H1 (cell line): Measurements from ENCODE around the gene ARHGAP15. TPM values are rescaled to one million over a fixed set of nuclear protein-coding genes. Genes with fewer than 3 reads are reported as not detected.

ENCODE experiments used
- CEBPB ChIP-seq: IDR thresholded peaks from 2 replicates; pipeline ENCODE4 v1.6.1; 2012; ENCODE audit warnings: low read depth, low read length
- CHD2 ChIP-seq: IDR thresholded peaks from 2 replicates; pipeline ENCODE4 v1.6.1; 2012; ENCODE audit warnings: low read length, improper control_type of control experiment
- EZH2 ChIP-seq: fragments of 200-600 bp; sonication (generic); IDR thresholded peaks from 2 replicates; pipeline ENCODE4 v1.7.1; 2012; ENCODE audit warnings: low read depth, mild to moderate bottlenecking, moderate library complexity, low read length, inconsistent platforms; ENCODE audit not compliant: severe bottlenecking
- polyA plus RNA-seq, 7 experiments: library from polyadenylated mRNA; depleted of rRNA in 3 of 7; stranded (reverse) in 5 of 7; unstranded in 2 of 7; fragments of >200 nt in 5 of 7; fragments of 200-250 nt in 2 of 7; gene quantifications; 1 replicate in 5 of 7; 2 replicates in 1 of 7; 4 replicates in 1 of 7; pipeline versions ENCODE4 v1.2.1 to v1.2.3, GENCODE V29; 2011 to 2013; ENCODE audit warnings: missing spikeins in 2 of 7, mixed read lengths in 2 of 7
- total RNA-seq: library from RNA; stranded (reverse); fragmentation: NEBNext Ultra II Directional; extraction: Animal tissue kit (Norgen Biotek cat#: 25700); gene quantifications from 2 replicates; pipeline ENCODE4 v1.2.1, GENCODE V29; 2021

ARHGAP15 gene
- total and polyA plus RNA-seq, 2 of the 8 experiments (the other 6 are each of a cell fraction or from before 2014, with no cell fraction given) = not detected

DNA sequence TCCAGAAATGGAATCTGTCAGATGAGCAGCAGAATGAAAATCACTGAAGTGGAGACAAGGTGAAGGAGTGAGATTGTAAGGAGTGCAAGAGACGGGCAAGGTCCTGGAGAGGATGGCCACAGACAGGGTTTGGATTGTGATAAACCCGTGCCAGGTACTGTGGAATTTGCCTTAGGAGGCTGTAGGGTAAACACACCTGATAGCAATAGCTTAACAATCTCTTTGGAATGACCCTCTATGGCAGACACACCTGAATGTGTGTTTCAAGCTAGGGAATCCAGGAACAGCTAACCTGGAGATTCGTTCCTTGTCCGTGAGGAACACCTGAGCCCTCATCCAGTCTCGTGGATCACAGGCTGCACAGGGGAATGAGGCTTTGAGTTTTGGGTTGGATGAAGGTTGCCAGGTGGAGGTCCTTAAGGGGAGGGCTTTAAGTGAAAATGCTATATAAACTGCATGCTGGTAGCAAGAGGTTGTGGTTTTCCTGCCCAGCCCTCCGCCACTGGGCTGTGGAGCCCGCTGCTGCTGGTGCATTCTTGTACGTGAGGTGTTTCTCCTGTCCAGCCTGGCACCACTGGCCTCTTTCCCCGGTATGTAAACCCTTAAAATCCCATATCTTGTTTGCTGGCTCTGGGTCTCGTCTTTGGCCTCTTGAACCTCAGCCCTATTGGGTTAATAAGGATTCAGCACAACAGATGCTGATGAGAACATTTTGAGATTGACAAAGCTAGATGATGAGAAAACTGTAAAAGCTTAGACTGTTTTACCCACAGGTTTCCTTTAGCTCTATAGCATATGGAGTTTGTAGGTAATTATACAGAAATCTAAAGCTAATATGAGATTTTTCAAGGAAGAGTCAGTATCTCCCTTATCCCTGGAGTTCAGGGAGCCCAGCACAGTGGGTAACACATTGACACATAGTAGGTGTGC lies 117.9 kb downstream of the ARHGAP15 start (continued):
- no peak for TF ChIP-seq CHD2
- TF ChIP-seq CEBPB = no peak
- no peak for TF ChIP-seq EZH2
- TF ChIP-seq, all 59 proteins: peak for 0
